BLaER1 treated with 17β-estradiol and CSF1 and Interleukin-3, amounts not matched to agents 10 nM and 100 nM (cell line): ENCODE measurements around the gene TSHB.
"Not testable (repeated sequence)": the region's sequence is repeated elsewhere in the genome, so short reads cannot be mapped to it uniquely, and the experiment has no call there.

Experiments used
- H3K27ac ChIP-seq, 11 experiments: shearing (Covaris generic); formaldehyde crosslinking; 2 replicates each; pipeline ENCODE4 v1.8.1; 2022
- H3K27me3 ChIP-seq, 11 experiments: shearing (Covaris generic); formaldehyde crosslinking; 2 replicates each; pipeline ENCODE4 v1.8.1; 2022
- H3K36me3 ChIP-seq, 11 experiments: shearing (Covaris generic); formaldehyde crosslinking; 2 replicates each; pipeline ENCODE4 v1.8.1; 2022
- H3K4me1 ChIP-seq, 10 experiments: shearing (Covaris generic); formaldehyde crosslinking; 2 replicates each; pipeline ENCODE4 v1.8.1; 2022
- H3K4me2 ChIP-seq, 11 experiments: shearing (Covaris generic); formaldehyde crosslinking; 2 replicates each; pipeline ENCODE4 v1.8.1; 2022
- H3K4me3 ChIP-seq, 10 experiments: shearing (Covaris generic); formaldehyde crosslinking; 2 replicates each; pipeline ENCODE4 v1.8.1; 2022
- H3K9ac ChIP-seq, 11 experiments: shearing (Covaris generic); formaldehyde crosslinking; 2 replicates each; pipeline ENCODE4 v1.8.1; 2022
- H3K9me3 ChIP-seq, 11 experiments: shearing (Covaris generic); formaldehyde crosslinking; replicated peaks in 1 of 11; 2 replicates each; pipeline ENCODE4 v1.8.1; 2022
- H4K20me1 ChIP-seq, 11 experiments: shearing (Covaris generic); formaldehyde crosslinking; 2 replicates each; pipeline ENCODE4 v1.8.1; 2022
- Cebpa-rat ChIP-seq, 11 experiments: shearing (Covaris generic); IDR thresholded peaks; 2 replicates each; pipeline ENCODE4 v1.8.1; 2022

The TSHB gene

GRCh38 chr1:115029526-115029925, at the start of gene TSHB:
TSHB (plus strand) TSS chr1:115029826; CDS start chr1:115033363, 3,537 bp downstream.
- Histone ChIP-seq H4K20me1 (no peaks in the 10 kb centered on the region), H3K4me2 (no peak within 1 kb of the TSS), H3K9me3 (no peaks in the 10 kb centered on the region), H3K4me1 (no peaks in the 10 kb centered on the region), H3K27me3 (no peaks in the 10 kb centered on the region), H3K4me3 (no peak within 1 kb of the TSS), H3K9ac (no peak within 1 kb of the TSS), H3K27ac (no peak within 1 kb of the TSS), H3K36me3 (no peaks in the 10 kb centered on the region)
- no peak for TF ChIP-seq Cebpa-rat (IDR thresholded peaks at IDR 0.05)

DNA sequence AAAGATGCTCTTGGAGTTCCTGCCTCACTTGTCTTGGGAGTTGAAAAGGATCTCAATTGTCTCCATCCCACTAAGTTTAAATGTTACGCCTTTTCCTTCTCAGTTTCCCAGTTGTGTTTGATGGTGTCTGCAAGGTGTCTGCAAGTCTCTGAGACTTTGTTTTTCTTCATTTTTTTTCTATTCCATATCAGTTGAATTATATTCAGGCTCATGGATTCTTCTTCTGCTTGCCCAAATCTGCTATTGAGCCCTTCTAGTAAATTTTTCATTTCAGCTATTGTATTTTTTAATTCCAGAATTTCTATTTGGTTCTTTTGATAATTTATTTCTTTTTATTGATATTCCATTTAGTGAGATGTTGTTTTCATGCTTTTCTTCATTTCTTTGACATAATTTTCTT, 47.4 kb upstream of the TSHB start:
- Histone ChIP-seq H3K27ac (no peak overlapping the region), H3K4me2 (no peak overlapping the region), H3K27me3 (no peaks in the 10 kb centered on the region), H4K20me1 (no peaks in the 10 kb centered on the region), H3K4me3 (no peak overlapping the region), H3K36me3 (no peaks in the 10 kb centered on the region), H3K9ac (no peak overlapping the region), H3K4me1 (no peaks in the 10 kb centered on the region), H3K9me3 (peaks cover 25 to 36% (median 32%) of the 10 kb centered on the region in 11 experiments)
- no peak for TF ChIP-seq Cebpa-rat (IDR thresholded peaks at IDR 0.05)

- Histone ChIP-seq H3K9ac (no peak overlapping the region), H3K4me2 (no peak overlapping the region), H3K27me3 (no peaks in the 10 kb centered on the region), H3K36me3 (no peaks in the 10 kb centered on the region), H4K20me1 (no peaks in the 10 kb centered on the region), H3K9me3 (peaks cover 43 to 53% (median 50%) of the 10 kb centered on the region in 11 experiments), H3K4me3 (no peak overlapping the region), H3K4me1 (no peaks in the 10 kb centered on the region), H3K27ac (no peak overlapping the region)
- no peak for TF ChIP-seq Cebpa-rat (IDR thresholded peaks at IDR 0.05)
Measured at GRCh38 chr1:114986286-114986685, 43.3 kb upstream of the TSHB start.

GRCh38 chr1:114988095-114988494, 41.5 kb upstream of the TSHB start:
- Histone ChIP-seq H3K9me3 (peaks cover 27 to 35% (median 33%) of the 10 kb centered on the region in 11 experiments), H3K9ac (no peak overlapping the region), H3K4me3 (no peak overlapping the region), H3K4me1 (no peaks in the 10 kb centered on the region), H4K20me1 (no peaks in the 10 kb centered on the region), H3K27ac (no peak overlapping the region), H3K36me3 (no peaks in the 10 kb centered on the region), H3K27me3 (no peaks in the 10 kb centered on the region), H3K4me2 (no peak overlapping the region)
- TF ChIP-seq Cebpa-rat (IDR thresholded peaks at IDR 0.05) = no peak

- no peak overlapping the region for H3K27ac ChIP-seq
- H3K36me3 ChIP-seq = no peaks in the 10 kb centered on the region
- no peaks in the 10 kb centered on the region for H4K20me1 ChIP-seq
- H3K9ac ChIP-seq = no peak overlapping the region
- no peak for TF ChIP-seq Cebpa-rat (IDR thresholded peaks at IDR 0.05)
- no peaks in the 10 kb centered on the region for H3K4me1 ChIP-seq
- no peak overlapping the region for H3K4me3 ChIP-seq
- H3K9me3 ChIP-seq = no peaks in the 10 kb centered on the region
- no peak overlapping the region for H3K4me2 ChIP-seq
- no peaks in the 10 kb centered on the region for H3K27me3 ChIP-seq
Measured at GRCh38 chr1:114997510-114998289, 31.9 kb upstream of the TSHB start.

DNA sequence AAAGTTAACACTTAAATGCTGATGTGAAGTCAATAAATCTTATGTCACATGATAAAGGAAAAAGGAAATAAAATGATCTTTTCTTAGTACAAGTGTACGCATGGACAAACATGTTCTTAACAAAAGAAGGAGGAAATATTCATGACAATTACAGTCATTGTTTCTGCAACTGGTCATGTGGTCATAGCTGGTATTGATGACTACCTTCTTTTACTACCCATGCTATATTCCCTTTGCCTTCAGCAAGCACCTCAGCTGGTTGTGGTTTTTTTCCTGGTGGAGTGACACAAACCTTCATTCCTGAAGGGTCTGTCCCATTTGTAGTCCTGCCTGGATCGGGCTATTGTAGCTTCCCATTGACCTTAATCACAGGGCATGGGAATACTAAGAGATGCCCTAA, 23.4 kb upstream of the TSHB start:
- no peaks in the 10 kb centered on the region for H3K36me3 ChIP-seq
- no peaks in the 10 kb centered on the region for H3K4me1 ChIP-seq

GRCh38 chr1:115012006-115012405, 17.6 kb upstream of the TSHB start:
- no peaks in the 10 kb centered on the region for H4K20me1 ChIP-seq
- no peak overlapping the region for H3K9ac ChIP-seq
- no peak overlapping the region for H3K4me3 ChIP-seq
- no peak overlapping the region for H3K4me2 ChIP-seq
- no peak for TF ChIP-seq Cebpa-rat (IDR thresholded peaks at IDR 0.05)
- H3K27me3 ChIP-seq = no peaks in the 10 kb centered on the region
- H3K36me3 ChIP-seq = no peaks in the 10 kb centered on the region
- no peak overlapping the region for H3K27ac ChIP-seq
- H3K4me1 ChIP-seq = 0 out of 20 replicates have a peak, but pooled peaks cover 0 to 4% (median 0%) of the 10 kb centered on the region in 10 experiments
- H3K9me3 ChIP-seq = no peaks in the 10 kb centered on the region

More for the DNA sequence above, 23.4 kb upstream of the TSHB start:
- TF ChIP-seq Cebpa-rat (IDR thresholded peaks at IDR 0.05) = no peak
- H3K27me3 ChIP-seq = no peaks in the 10 kb centered on the region
- no peaks in the 10 kb centered on the region for H4K20me1 ChIP-seq
- H3K27ac ChIP-seq = no peak overlapping the region
- H3K9me3 ChIP-seq = no peaks in the 10 kb centered on the region
- H3K9ac ChIP-seq = no peak overlapping the region
- H3K4me2 ChIP-seq = no peak overlapping the region
- H3K4me3 ChIP-seq = no peak overlapping the region

DNA sequence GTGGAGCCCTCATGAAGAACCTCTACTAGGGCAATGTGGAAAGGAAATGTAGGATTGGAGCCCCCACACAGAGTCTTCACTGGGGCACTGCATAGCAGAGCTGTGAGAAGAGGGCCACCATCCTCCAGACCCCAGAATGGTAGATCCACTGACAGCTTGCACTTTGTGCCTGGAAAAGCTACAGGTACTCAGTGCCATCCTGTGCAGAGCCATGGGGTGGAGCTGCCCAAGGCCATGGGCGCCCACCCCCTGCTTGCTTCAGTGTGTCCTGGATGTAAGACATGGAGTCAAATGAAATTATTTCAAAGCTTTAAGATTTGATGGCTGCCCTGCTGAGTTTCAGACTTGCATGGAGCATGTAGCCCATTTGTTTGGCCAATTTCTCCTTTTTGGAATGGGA, 17.2 kb upstream of the TSHB start:
- TF ChIP-seq Cebpa-rat (IDR thresholded peaks at IDR 0.05) = no peak
- Histone ChIP-seq H3K9me3 (no peaks in the 10 kb centered on the region), H3K27ac (no peak overlapping the region), H3K27me3 (no peaks in the 10 kb centered on the region), H3K4me2 (no peak overlapping the region), H3K4me3 (no peak overlapping the region), H3K9ac (no peak overlapping the region), H3K4me1 (0 out of 20 replicates have a peak, but pooled peaks cover 0 to 4% (median 0%) of the 10 kb centered on the region in 10 experiments), H4K20me1 (no peaks in the 10 kb centered on the region), H3K36me3 (no peaks in the 10 kb centered on the region)

DNA sequence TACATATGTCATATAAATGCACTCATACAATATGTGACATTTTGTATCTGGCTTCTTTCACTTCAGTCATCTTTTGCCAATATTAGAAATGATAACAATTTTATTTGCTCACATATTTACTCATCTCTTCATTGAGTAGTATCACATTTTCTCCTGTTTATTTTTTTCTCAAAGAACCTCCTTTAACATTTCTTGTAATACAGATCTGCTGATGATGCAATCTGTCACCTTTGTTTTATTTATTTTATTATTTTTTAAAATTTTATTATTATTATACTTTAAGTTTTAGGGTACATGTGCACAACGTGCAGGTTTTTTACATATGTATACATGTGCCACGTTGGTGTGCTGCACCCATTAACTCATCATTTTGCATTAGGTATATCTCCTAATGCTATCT, 15.8 kb upstream of the TSHB start:
- no peak for TF ChIP-seq Cebpa-rat (IDR thresholded peaks at IDR 0.05)
- H3K4me1 ChIP-seq = 0 out of 20 replicates have a peak, but pooled peaks cover 0 to 4% (median 0%) of the 10 kb centered on the region in 10 experiments
- no peak overlapping the region for H3K9ac ChIP-seq

DNA sequence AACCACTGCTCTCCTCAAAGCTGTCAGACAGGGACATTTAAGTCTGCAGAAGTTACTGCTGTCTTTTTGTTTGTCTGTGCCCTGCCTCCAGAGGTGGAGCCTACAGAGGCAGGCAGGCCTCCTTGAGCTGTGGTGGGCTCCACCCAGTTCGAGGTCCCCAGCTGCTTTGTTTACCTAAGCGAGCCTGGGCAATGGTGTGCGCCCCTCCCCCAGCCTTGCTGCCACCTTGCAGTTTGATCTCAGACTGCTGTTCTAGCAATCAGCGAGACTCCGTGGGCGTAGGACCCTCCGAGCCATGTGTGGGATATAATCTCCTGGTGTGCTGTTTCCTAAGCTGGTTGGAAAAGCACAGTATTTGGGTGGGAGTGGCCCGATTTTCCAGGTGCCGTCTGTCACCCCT, 10.1 kb upstream of the TSHB start:
- H3K4me3 ChIP-seq, H3K36me3 ChIP-seq, H3K4me2 ChIP-seq, H3K4me1 ChIP-seq, H4K20me1 ChIP-seq, H3K9ac ChIP-seq, H3K27ac ChIP-seq, H3K27me3 ChIP-seq, H3K9me3 ChIP-seq: not testable (repeated sequence)

More for the DNA sequence above, 15.8 kb upstream of the TSHB start:
- no peaks in the 10 kb centered on the region for H3K27me3 ChIP-seq
- H3K4me2 ChIP-seq = no peak overlapping the region
- no peaks in the 10 kb centered on the region for H3K9me3 ChIP-seq
- H3K27ac ChIP-seq = no peak overlapping the region
- no peak overlapping the region for H3K4me3 ChIP-seq
- no peaks in the 10 kb centered on the region for H4K20me1 ChIP-seq
- H3K36me3 ChIP-seq = no peaks in the 10 kb centered on the region
